ENCODE measurements around the gene OXCT1.

- TF ChIP-seq CTCF (conservative IDR thresholded peaks at IDR 0.05 in 1 of 2, IDR thresholded peaks at IDR 0.05 in 1 of 2; ENCODE audit: extremely low read depth in 1 of 2, insufficient read depth in 1 of 2, low read depth in 1 of 2, low read length in 2 of 2) (no peak), EZH2 (IDR thresholded peaks at IDR 0.05; ENCODE audit: borderline replicate concordance, low read length) (no peak)
Observed at GRCh38 chr5:41857989-41858388, 12.2 kb downstream of the OXCT1 start.
